DOHH2 (cell line): ENCODE results near the gene WDR7.

Source experiments
- H3F3A ChIP-seq: fragments of 200-600 bp; sonication (generic), shearing (Covaris generic); 2 replicates; pipeline ENCODE4 v1.6.0; 2016; ENCODE audit warnings: antibody characterized with exemption, mild to moderate bottlenecking; ENCODE audit not compliant: control insufficient read depth, insufficient read depth
- H3K27ac ChIP-seq: fragments of 200-600 bp; sonication (generic); 2 replicates; pipeline ENCODE4 v1.5.1; 2014; ENCODE audit warnings: low read depth, mild to moderate bottlenecking, low read length, moderate library complexity
- H3K27me3 ChIP-seq: fragments of 200-600 bp; sonication (generic); 2 replicates; pipeline ENCODE4 v1.6.1; 2014; ENCODE audit warnings: mild to moderate bottlenecking, low read length, mixed read lengths; ENCODE audit not compliant: control insufficient read depth
- H3K36me3 ChIP-seq: fragments of 200-600 bp; sonication (generic); 2 replicates; pipeline ENCODE4 v1.6.1; 2014; ENCODE audit warnings: mild to moderate bottlenecking, low read length, moderate library complexity, mixed read lengths; ENCODE audit not compliant: control insufficient read depth
- H3K4me1 ChIP-seq: fragments of 200-600 bp; sonication (generic); 2 replicates; pipeline ENCODE4 v1.6.1; 2014; ENCODE audit warnings: mild to moderate bottlenecking, low read length, mixed read lengths; ENCODE audit not compliant: control insufficient read depth
- H3K4me2 ChIP-seq: fragments of 200-600 bp; sonication (generic); 2 replicates; pipeline ENCODE4 v1.6.0; 2014; ENCODE audit warnings: mild to moderate bottlenecking, low read length, moderate library complexity
- H3K4me3 ChIP-seq: fragments of 200-600 bp; sonication (generic); 2 replicates; pipeline ENCODE4 v1.5.1; 2014; ENCODE audit warnings: mild to moderate bottlenecking, low read length, mixed read lengths
- H3K79me2 ChIP-seq: fragments of 200-600 bp; sonication (generic); 2 replicates; pipeline ENCODE4 v1.6.1; 2014; ENCODE audit warnings: mild to moderate bottlenecking, low read length, mixed read lengths; ENCODE audit not compliant: control insufficient read depth
- H3K9me2 ChIP-seq: fragments of 200-600 bp; sonication (generic); replicated peaks from 2 replicates; pipeline ENCODE4 v1.6.1; 2014; ENCODE audit warnings: mild to moderate bottlenecking, low read length, mixed read lengths; ENCODE audit not compliant: control insufficient read depth
- H3K9me3 ChIP-seq: fragments of 200-600 bp; sonication (generic); 2 replicates; pipeline ENCODE4 v1.6.1; 2014; ENCODE audit warnings: antibody characterized with exemption, low read length, mixed read lengths; ENCODE audit not compliant: control insufficient read depth, insufficient read depth
- H4K20me1 ChIP-seq: fragments of 200-600 bp; sonication (generic); 2 replicates; pipeline ENCODE4 v1.6.0; 2014; ENCODE audit warnings: low read depth, mild to moderate bottlenecking, antibody characterized with exemption, low read length, moderate library complexity; ENCODE audit not compliant: control insufficient read depth, insufficient read depth
- CTCF ChIP-seq: fragments of 200-600 bp; sonication (generic); IDR thresholded peaks from one replicate; pipeline ENCODE4 v1.5.1; 2014; ENCODE audit warnings: antibody characterized with exemption, mild to moderate bottlenecking, low read depth, low read length; ENCODE audit not compliant: poor library complexity, severe bottlenecking
- EZH2phosphoT487 ChIP-seq: fragments of 200-600 bp; sonication (generic); IDR thresholded peaks from 2 replicates; pipeline ENCODE4 v1.6.1; 2017; ENCODE audit warnings: borderline replicate concordance, mild to moderate bottlenecking, antibody characterized with exemption, low read length, moderate library complexity, mixed read lengths

WDR7 gene

GRCh38 chr18:57002627-57003026 is 351.5 kb downstream of the WDR7 start:
- TF ChIP-seq CTCF (no peak), EZH2phosphoT487 (no peak)
- H3K27me3 ChIP-seq: no peaks in the 10 kb centered on the region
- H3K9me2 ChIP-seq: no peaks in the 10 kb centered on the region
- no peak overlapping the region for H3K4me2 ChIP-seq
- H3K79me2 ChIP-seq: no peaks in the 10 kb centered on the region
- H3K9me3 ChIP-seq: no peaks in the 10 kb centered on the region
- H3K4me3 ChIP-seq: no peak overlapping the region
- no peaks in the 10 kb centered on the region for H3K36me3 ChIP-seq
- H3K4me1 ChIP-seq: 0 out of 2 replicates have a peak, but pooled peaks cover 2% of the 10 kb centered on the region
- H3K27ac ChIP-seq: no peak overlapping the region
- no peaks in the 10 kb centered on the region; the same call in 1 of the 2 replicates for H3F3A ChIP-seq
- no peaks in the 10 kb centered on the region for H4K20me1 ChIP-seq

GRCh38 chr18:57003342-57003741 is 352.2 kb downstream of the WDR7 start:
- TF ChIP-seq EZH2phosphoT487: no peak
- no peak for TF ChIP-seq CTCF
- Histone ChIP-seq H3F3A (no peaks in the 10 kb centered on the region; the same call in 1 of the 2 replicates), H3K4me2 (no peak overlapping the region), H3K79me2 (no peaks in the 10 kb centered on the region), H4K20me1 (no peaks in the 10 kb centered on the region), H3K36me3 (no peaks in the 10 kb centered on the region), H3K4me3 (no peak overlapping the region), H3K9me3 (no peaks in the 10 kb centered on the region), H3K27me3 (no peaks in the 10 kb centered on the region), H3K9me2 (no peaks in the 10 kb centered on the region), H3K27ac (no peak overlapping the region), H3K4me1 (0 out of 2 replicates have a peak, but pooled peaks cover 2% of the 10 kb centered on the region)

- no peaks in the 10 kb centered on the region; the same call in 1 of the 2 replicates for H3F3A ChIP-seq
- no peak overlapping the region for H3K4me3 ChIP-seq
- TF ChIP-seq CTCF (no peak), EZH2phosphoT487 (no peak)
- H3K9me2 ChIP-seq: no peaks in the 10 kb centered on the region
- H3K36me3 ChIP-seq: no peaks in the 10 kb centered on the region
- no peaks in the 10 kb centered on the region for H3K79me2 ChIP-seq
- no peak overlapping the region for H3K4me2 ChIP-seq
- H3K27me3 ChIP-seq: no peaks in the 10 kb centered on the region
- H3K4me1 ChIP-seq: 0 out of 2 replicates have a peak, but pooled peaks cover 2% of the 10 kb centered on the region
- no peaks in the 10 kb centered on the region for H3K9me3 ChIP-seq
- H4K20me1 ChIP-seq: no peaks in the 10 kb centered on the region
- H3K27ac ChIP-seq: no peak overlapping the region
These were observed 353.4 kb downstream of the WDR7 start for GRCh38 chr18:57004366-57005121.
